AG04450 (cell line): ENCODE results near the gene NTM. TPM values are rescaled to one million over a fixed set of nuclear protein-coding genes. Genes with fewer than 3 reads are reported as not detected.

Source experiments
- CTCF ChIA-PET: fragments of 300-600, 350-600 bp; formaldehyde crosslinking; extraction: SDS; loops from one replicate; lab custom pipeline; 2022; ENCODE audit warnings: antibody characterized with exemption, inconsistent platforms; lab: Charles Lee
- POLR2A ChIA-PET: fragments of 350-600 bp; formaldehyde crosslinking; extraction: SDS; loops from one replicate; lab custom pipeline; 2021; ENCODE audit warnings: antibody characterized with exemption, inconsistent platforms; lab: Yijun Ruan, JAX
- DNase-seq: peaks from one replicate; pipeline ENCODE4 v3.0.0-alpha.2; 2011; ENCODE audit warnings: low read depth, low spot score
- H3K27ac ChIP-seq: one replicate; pipeline ENCODE4 v1.5.1; 2012; ENCODE audit warnings: low read depth, low read length, control low read depth
- H3K27me3 ChIP-seq: one replicate; pipeline ENCODE4 v1.6.0; 2012; ENCODE audit warnings: low read length; ENCODE audit not compliant: control insufficient read depth, insufficient read depth
- H3K4me3 ChIP-seq: 2 replicates; pipeline ENCODE4 v1.5.1; 2011; ENCODE audit warnings: mild to moderate bottlenecking, low read depth, low read length, control low read depth
- H3K9me3 ChIP-seq: 2 replicates; pipeline ENCODE4 v1.5.1; 2012; ENCODE audit warnings: low read length; ENCODE audit not compliant: control insufficient read depth, insufficient read depth
- polyA plus RNA-seq: library from polyadenylated mRNA; depleted of rRNA; stranded (reverse); fragments of >200 nt; gene quantifications from 2 replicates; pipeline ENCODE4 v1.2.3, GENCODE V29; 2011
- TF ChIP-seq, protein P1 (sequence below): IDR thresholded peaks from 2 replicates; pipeline ENCODE4 v1.5.1; 2011; ENCODE audit warnings: low read depth, low read length, control low read depth, inconsistent platforms

The NTM gene
- polyA plus RNA-seq, 1 experiment: 26.9 TPM

DNA sequence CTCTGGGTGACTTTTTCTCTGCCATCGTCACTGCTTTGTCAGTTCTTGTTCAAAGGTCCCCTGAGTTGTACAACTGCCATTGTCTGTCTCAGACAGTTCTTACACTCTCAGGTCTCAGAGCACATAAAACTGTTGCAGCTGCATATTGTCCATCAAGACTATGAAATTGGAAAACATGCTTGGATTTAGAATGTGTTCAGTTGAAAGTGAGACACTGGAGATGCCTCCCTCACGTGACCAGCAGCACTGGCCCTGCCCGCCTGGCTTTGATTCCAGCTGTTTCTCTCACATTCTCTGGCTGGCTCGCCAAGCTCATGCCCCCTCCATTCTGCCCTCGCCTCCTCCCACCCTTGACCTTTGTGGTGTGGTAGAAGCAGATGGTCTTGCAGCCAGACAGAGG, 244.2 kb downstream of the NTM start:
- Histone ChIP-seq H3K27ac (no peak overlapping the region), H3K9me3 (no peaks in the 10 kb centered on the region), H3K27me3 (peaks cover 8% of the 10 kb centered on the region), H3K4me3 (no peak overlapping the region)
- POLR2A ChIA-PET: no interaction called here
- CTCF ChIA-PET: no interaction called here
- no peak for DNase-seq
- TF ChIP-seq, protein P1, sequence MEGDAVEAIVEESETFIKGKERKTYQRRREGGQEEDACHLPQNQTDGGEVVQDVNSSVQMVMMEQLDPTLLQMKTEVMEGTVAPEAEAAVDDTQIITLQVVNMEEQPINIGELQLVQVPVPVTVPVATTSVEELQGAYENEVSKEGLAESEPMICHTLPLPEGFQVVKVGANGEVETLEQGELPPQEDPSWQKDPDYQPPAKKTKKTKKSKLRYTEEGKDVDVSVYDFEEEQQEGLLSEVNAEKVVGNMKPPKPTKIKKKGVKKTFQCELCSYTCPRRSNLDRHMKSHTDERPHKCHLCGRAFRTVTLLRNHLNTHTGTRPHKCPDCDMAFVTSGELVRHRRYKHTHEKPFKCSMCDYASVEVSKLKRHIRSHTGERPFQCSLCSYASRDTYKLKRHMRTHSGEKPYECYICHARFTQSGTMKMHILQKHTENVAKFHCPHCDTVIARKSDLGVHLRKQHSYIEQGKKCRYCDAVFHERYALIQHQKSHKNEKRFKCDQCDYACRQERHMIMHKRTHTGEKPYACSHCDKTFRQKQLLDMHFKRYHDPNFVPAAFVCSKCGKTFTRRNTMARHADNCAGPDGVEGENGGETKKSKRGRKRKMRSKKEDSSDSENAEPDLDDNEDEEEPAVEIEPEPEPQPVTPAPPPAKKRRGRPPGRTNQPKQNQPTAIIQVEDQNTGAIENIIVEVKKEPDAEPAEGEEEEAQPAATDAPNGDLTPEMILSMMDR: no peak

DNA sequence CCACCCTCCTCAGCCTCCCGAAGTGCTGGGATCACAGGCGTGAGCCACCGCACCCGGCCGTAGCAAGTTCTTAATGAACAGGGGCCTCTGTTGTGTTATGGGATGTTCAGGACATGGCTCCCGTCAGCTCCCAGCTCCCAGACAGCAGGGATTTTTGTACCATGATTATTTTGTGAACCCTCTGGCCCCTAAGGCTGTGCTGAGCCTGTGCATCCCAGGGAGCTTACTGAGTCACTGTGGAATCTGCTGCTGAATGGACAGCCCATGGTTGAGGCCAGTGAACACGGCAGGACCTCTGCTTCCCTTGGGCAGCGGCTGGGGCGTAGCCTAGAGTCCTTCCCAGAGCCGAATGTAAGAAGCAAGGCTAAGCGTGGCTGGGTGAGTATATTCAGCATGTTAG, 245.2 kb downstream of the NTM start:
- H3K27me3 ChIP-seq: peaks cover 8% of the 10 kb centered on the region
- TF ChIP-seq, protein P1: no peak
- no peak overlapping the region for H3K27ac ChIP-seq
- no peak for DNase-seq
- no peaks in the 10 kb centered on the region for H3K9me3 ChIP-seq
- CTCF ChIA-PET: no interaction called here
- POLR2A ChIA-PET: no interaction called here
- no peak overlapping the region for H3K4me3 ChIP-seq

DNA sequence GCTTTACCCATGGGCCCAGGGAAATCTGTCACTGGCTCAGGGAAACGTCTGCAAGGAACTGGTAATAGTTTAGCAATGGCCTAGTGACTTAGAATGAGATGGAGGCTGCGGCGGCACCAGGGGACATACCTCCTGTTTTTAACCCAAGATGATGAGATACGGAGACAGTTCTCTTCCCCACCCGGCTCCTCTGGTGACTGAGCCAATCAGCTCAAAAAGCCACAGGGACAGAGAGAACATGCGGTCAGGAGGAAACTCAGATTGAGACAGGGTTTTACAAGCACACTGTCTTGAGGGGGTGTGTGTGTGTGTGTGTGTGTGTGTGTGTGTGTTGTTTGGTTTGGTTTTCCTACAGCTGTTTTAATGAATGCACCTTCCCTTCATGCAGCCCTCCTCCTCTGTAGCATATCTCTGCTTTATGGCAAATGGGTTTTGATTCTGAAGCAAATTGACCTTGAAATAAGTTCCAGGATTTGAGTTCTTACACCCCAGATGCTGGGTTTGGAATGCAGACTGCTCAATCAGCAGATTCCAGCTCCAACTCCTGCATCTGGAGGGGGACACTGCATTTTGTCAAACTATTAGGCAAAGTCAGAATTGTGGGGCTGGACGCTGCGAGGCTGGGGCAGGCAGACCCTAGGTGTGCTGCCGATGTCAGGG, 246.2 kb downstream of the NTM start:
- CTCF ChIA-PET: no interaction called here

DNA sequence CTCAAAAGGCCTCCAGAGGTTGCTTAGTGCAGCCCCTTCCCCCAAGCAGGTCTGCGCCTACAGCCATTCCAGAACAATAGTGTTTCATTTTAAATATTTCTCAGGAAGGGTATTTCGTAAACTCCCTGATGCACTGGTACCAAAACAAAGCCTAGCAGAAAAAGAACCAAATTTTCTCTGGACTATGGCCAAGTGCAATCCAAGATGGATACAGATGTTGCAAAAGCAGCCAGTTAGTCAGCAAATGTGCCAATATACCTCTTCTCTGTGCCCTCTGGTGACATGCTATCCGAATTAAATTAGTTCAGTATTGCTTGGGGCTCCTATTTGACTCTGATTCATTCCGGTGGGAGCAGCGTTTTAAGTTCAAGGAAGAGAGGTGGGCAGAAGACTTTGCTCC, 247.8 kb downstream of the NTM start:
- CTCF ChIA-PET: no interaction called here
- POLR2A ChIA-PET: no interaction called here
- H3K27ac ChIP-seq: no peak overlapping the region
- H3K4me3 ChIP-seq: no peak overlapping the region
- no peaks in the 10 kb centered on the region for H3K9me3 ChIP-seq
- H3K27me3 ChIP-seq: peaks cover 6% of the 10 kb centered on the region
- TF ChIP-seq, protein P1: no peak
- DNase-seq: no peak

More for the DNA sequence above, 246.2 kb downstream of the NTM start:
- POLR2A ChIA-PET: no interaction called here
- Histone ChIP-seq H3K4me3 (no peak overlapping the region), H3K27ac (no peak overlapping the region), H3K9me3 (no peaks in the 10 kb centered on the region), H3K27me3 (peaks cover 8% of the 10 kb centered on the region)
- TF ChIP-seq, protein P1: no peak
- no peak for DNase-seq

DNA sequence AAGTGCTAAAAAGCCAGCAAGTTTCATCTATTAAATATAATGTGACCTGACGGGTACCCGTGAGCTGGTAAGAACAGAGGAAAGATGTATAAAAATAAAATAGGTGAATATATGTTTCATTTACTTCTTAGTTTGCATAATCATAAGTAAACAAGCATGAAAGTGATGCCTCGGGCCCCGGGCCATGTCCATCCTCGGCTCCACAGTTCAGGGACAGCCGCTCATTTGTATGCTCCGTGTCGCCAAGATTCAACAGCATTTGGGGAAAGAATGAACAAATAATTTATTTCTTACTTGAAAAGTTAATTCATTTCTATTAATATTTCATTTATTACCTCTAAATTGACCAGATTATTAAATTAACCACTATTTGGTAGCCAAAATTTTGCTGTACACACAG, 251.8 kb downstream of the NTM start:
- ChIA-PET CTCF (interaction anchor here (1.3 kb wide), 1 partner anchor 52 kb away, joined by 6 read pairs; no protein-coding TSS in a partner anchor), POLR2A (no interaction called here)
- no peak for DNase-seq
- Histone ChIP-seq H3K4me3 (no peak overlapping the region), H3K9me3 (no peaks in the 10 kb centered on the region), H3K27me3 (peaks cover 2% of the 10 kb centered on the region), H3K27ac (no peak overlapping the region)
- TF ChIP-seq, protein P1: no peak
